ENCODE measurements around the gene REG3A. TPM values are rescaled to one million over a fixed set of nuclear protein-coding genes. Genes with fewer than 3 reads are reported as not detected.

REG3A gene
- total and polyA plus RNA-seq, 2 of the 8 experiments (the other 6 are each of a cell fraction or from before 2014, with no cell fraction given), result not detected

- H2BK5ac ChIP-seq (ENCODE audit: low read depth, low read length), result no peak overlapping the region
- H3K9ac ChIP-seq (replicated peaks in 1 of 4; ENCODE audit: extremely low read depth in 1 of 4, low read depth in 3 of 4, low read length in 3 of 4), result no peak overlapping the region; a peak in 1 of 7 replicates
- no peak overlapping the region for H4K5ac ChIP-seq (ENCODE audit: insufficient read length, low read depth, low read length)
- FAIRE-seq (no peak), DNase-seq (ENCODE audit: low read depth in 1 of 2, low spot score in 2 of 2) (no peak)
- H3K23me2 ChIP-seq (ENCODE audit: low read depth, low read length), result no peaks in the 10 kb centered on the region
- H2AFZ ChIP-seq (ENCODE audit: low read length), result no peak overlapping the region
- no peaks in the 10 kb centered on the region for H3K4me1 ChIP-seq (replicated peaks in 1 of 4; ENCODE audit: control insufficient read depth in 3 of 4, insufficient read depth in 4 of 4, low read length in 3 of 4)
- H2BK20ac ChIP-seq (ENCODE audit: low read length), result no peak overlapping the region
- no peaks in the 10 kb centered on the region for H3K79me2 ChIP-seq (ENCODE audit: control insufficient read depth in 1 of 2, insufficient read depth in 2 of 2, low read length in 2 of 2)
- no peak overlapping the region for H3K56ac ChIP-seq (replicated peaks; ENCODE audit: insufficient read length, low read depth, low read length)
- no peak overlapping the region for H4K8ac ChIP-seq (ENCODE audit: extremely low read depth, insufficient read depth, low read length)
- H3K4me3 ChIP-seq (ENCODE audit: extremely low read depth in 1 of 4, insufficient read depth in 2 of 4, low read depth in 3 of 4, low read length in 4 of 4), result no peak overlapping the region
- no peak overlapping the region for H4K91ac ChIP-seq (replicated peaks; ENCODE audit: insufficient read length, low read length)
- H3K27me3 ChIP-seq (replicated peaks in 1 of 4; ENCODE audit: control insufficient read depth in 3 of 4, extremely low read depth in 1 of 4, insufficient read depth in 3 of 4, low read length in 3 of 4), result no peaks in the 10 kb centered on the region
- ChIA-PET CTCF (ENCODE audit: partially characterized antibody) (no interaction called here), POLR2A (ENCODE audit: partially characterized antibody) (no interaction called here)
- no peak overlapping the region for H3K4ac ChIP-seq (replicated peaks; ENCODE audit: insufficient read length, low read depth, low read length)
- H2AK5ac ChIP-seq (ENCODE audit: low read depth, low read length), result no peak overlapping the region
- H3K18ac ChIP-seq (ENCODE audit: extremely low read depth, low read length), result no peak overlapping the region
- H2BK120ac ChIP-seq (replicated peaks; ENCODE audit: low read depth, low read length), result no peak overlapping the region
- H3K4me2 ChIP-seq (ENCODE audit: insufficient read depth in 1 of 2, low read depth in 2 of 2, low read length in 2 of 2), result no peak overlapping the region
- no peak overlapping the region for H2BK15ac ChIP-seq (ENCODE audit: low read length)
- no peak overlapping the region for H3K27ac ChIP-seq (ENCODE audit: low read depth, low read length)
- no peaks in the 10 kb centered on the region for H3K36me3 ChIP-seq (ENCODE audit: control insufficient read depth in 2 of 4, insufficient read depth in 4 of 4, low read length in 3 of 4)
- H3K79me1 ChIP-seq (ENCODE audit: low read depth, low read length), result no peaks in the 10 kb centered on the region
- H4K20me1 ChIP-seq (replicated peaks in 1 of 2; ENCODE audit: control insufficient read depth in 1 of 2, insufficient read depth in 2 of 2, low read length in 2 of 2), result no peaks in the 10 kb centered on the region
- no peak overlapping the region for H3K23ac ChIP-seq (ENCODE audit: insufficient read length)
- H3K9me3 ChIP-seq (ENCODE audit: insufficient read depth in 2 of 2, low read depth in 1 of 2, low read length in 1 of 2), result peaks cover 0 to 5% of the 10 kb centered on the region in 2 experiments; a peak in 1 of 4 replicates
- H3K14ac ChIP-seq (ENCODE audit: insufficient read length), result no peak overlapping the region
- no peak overlapping the region for H2BK12ac ChIP-seq (ENCODE audit: low read depth, low read length)
- WGBS, 2 experiments (ENCODE audit: extremely low coverage in 1 of 2, insufficient coverage in 1 of 2, insufficient read length in 1 of 2, insufficient replicate concordance in 2 of 2, low coverage in 1 of 2, low lambda C conversion rate in 2 of 2, missing lambda C conversion rate in 1 of 2), result 92% methylated on average over 4 of the region's 4 CpGs; no CpG with 5 or more reads in 1 of the 2 experiments
- TF ChIP-seq KDM4A (IDR thresholded peaks at IDR 0.05; ENCODE audit: low read depth, low read length, severe bottlenecking), result no peak
- TF ChIP-seq, protein P1, sequence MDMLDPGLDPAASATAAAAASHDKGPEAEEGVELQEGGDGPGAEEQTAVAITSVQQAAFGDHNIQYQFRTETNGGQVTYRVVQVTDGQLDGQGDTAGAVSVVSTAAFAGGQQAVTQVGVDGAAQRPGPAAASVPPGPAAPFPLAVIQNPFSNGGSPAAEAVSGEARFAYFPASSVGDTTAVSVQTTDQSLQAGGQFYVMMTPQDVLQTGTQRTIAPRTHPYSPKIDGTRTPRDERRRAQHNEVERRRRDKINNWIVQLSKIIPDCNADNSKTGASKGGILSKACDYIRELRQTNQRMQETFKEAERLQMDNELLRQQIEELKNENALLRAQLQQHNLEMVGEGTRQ (IDR thresholded peaks at IDR 0.05; ENCODE audit: low read length), result no peak
- no peak for TF ChIP-seq SP2 (IDR thresholded peaks at IDR 0.05; ENCODE audit: low read length)
- TF ChIP-seq PHF8 (conservative IDR thresholded peaks at IDR 0.05; ENCODE audit: low read depth, low read length), result no peak
- TF ChIP-seq SRF (IDR thresholded peaks at IDR 0.05; ENCODE audit: low read depth, low read length), result no peak
- TF ChIP-seq CTBP2 (IDR thresholded peaks at IDR 0.05; ENCODE audit: borderline replicate concordance, insufficient read depth, insufficient read length, low read length), result no peak
- no peak for TF ChIP-seq ATF2 (IDR thresholded peaks at IDR 0.05; ENCODE audit: low read length)
- no peak for TF ChIP-seq HDAC6 (IDR thresholded peaks at IDR 0.05; ENCODE audit: low read depth, low read length)
- TF ChIP-seq SP1 (IDR thresholded peaks at IDR 0.05; ENCODE audit: low read depth, low read length), result no peak
- TF ChIP-seq CBX5 (IDR thresholded peaks at IDR 0.05; ENCODE audit: low read depth, low read length), result no peak
- TF ChIP-seq FOSL1 (IDR thresholded peaks at IDR 0.05; ENCODE audit: insufficient read depth, low read depth, low read length), result no peak
- TF ChIP-seq NRF1 (IDR thresholded peaks at IDR 0.05; ENCODE audit: low read depth, low read length), result no peak
Measured at GRCh38 chr2:79179036-79179435, 19.5 kb upstream of the REG3A start.

Measured in H1 (cell line).